Measurements from ENCODE around the gene GREM1. TPM values are rescaled to one million over a fixed set of nuclear protein-coding genes. Genes with fewer than 3 reads are reported as not detected.

The GREM1 gene
- total RNA-seq, 4 donors from 2014 or later: 0.31 to 1.0 (median 0.41) TPM; not detected in 1

GRCh38 chr15:32671339-32672325 is 46.2 kb upstream of the GREM1 start:
- no peaks in the 10 kb centered on the region for H3K9me3 ChIP-seq
- H3K36me3 ChIP-seq: no peaks in the 10 kb centered on the region
- no peaks in the 10 kb centered on the region for H3K4me1 ChIP-seq
- in situ Hi-C loops (cut with MboI; ENCODE audit: low sequenced_read_pairs in 4 of 4): loop anchor here (25.0 kb wide), 2 partner anchors 316 to 466 kb away; no protein-coding TSS in a partner anchor
- no peak overlapping the region for H3K4me3 ChIP-seq
- ATAC-seq: no peak
- no peaks in the 10 kb centered on the region for H3K27me3 ChIP-seq
- TF ChIP-seq CTCF (IDR thresholded peaks at IDR 0.05 in 4 of 5, conservative IDR thresholded peaks at IDR 0.05 in 1 of 5): no peak
- no peak for TF ChIP-seq POLR2A (IDR thresholded peaks at IDR 0.05)
- intact Hi-C loops (cut with DNase I; ENCODE audit: low total_unique reads): no loop called here
- no peak overlapping the region for H3K27ac ChIP-seq
- no peak for DNase-seq

- TF ChIP-seq CTCF (IDR thresholded peaks at IDR 0.05 in 4 of 5, conservative IDR thresholded peaks at IDR 0.05 in 1 of 5) (no peak), POLR2A (IDR thresholded peaks at IDR 0.05) (no peak)
- H3K9me3 ChIP-seq: no peaks in the 10 kb centered on the region
- DNase-seq (no peak), ATAC-seq (no peak)
- in situ Hi-C loops (cut with MboI; ENCODE audit: low sequenced_read_pairs in 4 of 4) (loop anchor here (25.0 kb wide), 2 partner anchors 313 to 463 kb away; no protein-coding TSS in a partner anchor), intact Hi-C loops (cut with DNase I; ENCODE audit: low total_unique reads) (no loop called here)
- no peak overlapping the region for H3K27ac ChIP-seq
- H3K4me1 ChIP-seq: no peaks in the 10 kb centered on the region
- no peak overlapping the region for H3K4me3 ChIP-seq
- H3K27me3 ChIP-seq: no peaks in the 10 kb centered on the region
- no peaks in the 10 kb centered on the region for H3K36me3 ChIP-seq
These were observed 43.1 kb upstream of the GREM1 start for GRCh38 chr15:32674681-32675080.

GRCh38 chr15:32675466-32675865 is 42.3 kb upstream of the GREM1 start:
- in situ Hi-C loops (cut with MboI; ENCODE audit: low sequenced_read_pairs in 4 of 4) (no loop called here), intact Hi-C loops (cut with DNase I; ENCODE audit: low total_unique reads) (no loop called here)
- Histone ChIP-seq H3K27ac (no peak overlapping the region), H3K9me3 (no peaks in the 10 kb centered on the region), H3K27me3 (no peaks in the 10 kb centered on the region), H3K4me3 (no peak overlapping the region), H3K4me1 (no peaks in the 10 kb centered on the region), H3K36me3 (no peaks in the 10 kb centered on the region)
- no peak for TF ChIP-seq POLR2A (IDR thresholded peaks at IDR 0.05)
- no peak for TF ChIP-seq CTCF (IDR thresholded peaks at IDR 0.05 in 4 of 5, conservative IDR thresholded peaks at IDR 0.05 in 1 of 5)
- ATAC-seq: no peak
- no peak for DNase-seq

- TF ChIP-seq POLR2A (IDR thresholded peaks at IDR 0.05) (no peak), CTCF (IDR thresholded peaks at IDR 0.05 in 4 of 5, conservative IDR thresholded peaks at IDR 0.05 in 1 of 5) (no peak)
- ATAC-seq: no peak
- no peak for DNase-seq
- Histone ChIP-seq H3K4me3 (no peak overlapping the region), H3K27me3 (no peaks in the 10 kb centered on the region), H3K4me1 (no peaks in the 10 kb centered on the region), H3K27ac (no peak overlapping the region), H3K36me3 (no peaks in the 10 kb centered on the region), H3K9me3 (no peaks in the 10 kb centered on the region)
- in situ Hi-C loops (cut with MboI; ENCODE audit: low sequenced_read_pairs in 4 of 4): no loop called here
- intact Hi-C loops (cut with DNase I; ENCODE audit: low total_unique reads): no loop called here
These were observed 41.6 kb upstream of the GREM1 start for GRCh38 chr15:32676169-32676568.
